A549 (cell line): ENCODE data around the gene CETN2. TPM values are rescaled to one million over a fixed set of nuclear protein-coding genes. Genes with fewer than 3 reads are reported as not detected.
A peak's percentile ranks its signal among the peaks of the same experiment; 100 is the strongest.

Experiments
- ATAC-seq, 2 experiments: fragments of 200-7000 bp in 1 of 2; fragments of >200 bp in 1 of 2; cut with Nextera tagmentation in 1 of 2; cut with Tn5 transposase in 1 of 2; 3 replicates each; pipeline versions ENCODE4 v1.8.0 to v1.9.1; 2018 to 2020; ENCODE audit warnings: mild to moderate bottlenecking in 1 of 2, moderate library complexity in 1 of 2
- CTCF ChIA-PET: fragments of 300-600 bp; sonication (Branson Sonifier 250); formaldehyde crosslinking; extraction: SDS; loops from one replicate; lab custom pipeline; 2021; ENCODE audit warnings: antibody characterized with exemption, inconsistent platforms; lab: Yijun Ruan, JAX
- POLR2A ChIA-PET: fragments of 350-600 bp; formaldehyde crosslinking; extraction: SDS; loops from one replicate; lab custom pipeline; 2021; ENCODE audit warnings: antibody characterized with exemption, inconsistent platforms; lab: Yijun Ruan, JAX
- DNase-seq, 2 experiments: peaks; one replicate each; pipeline versions ENCODE4 v3.0.0 to v3.0.0-alpha.2; 2011 to 2016; ENCODE audit warnings: low read depth in 1 of 2, low spot score in 1 of 2
- FAIRE-seq: peaks from 2 replicates; lab custom pipeline; 2011; peaks lifted over from hg19 to GRCh38; lab: Jason Lieb, UNC
- H3K27ac ChIP-seq, 2 experiments: fragments of >200 bp; sonication (Bioruptor Twin); formaldehyde crosslinking; 3 replicates each; pipeline ENCODE4 v1.5.1; 2016 to 2017
- H3K4me1 ChIP-seq: fragments of >200 bp; sonication (Bioruptor Twin); formaldehyde crosslinking; 3 replicates; pipeline ENCODE4 v1.6.1; 2016
- H3K4me2 ChIP-seq: fragments of >200 bp; sonication (Bioruptor Twin); formaldehyde crosslinking; 3 replicates; pipeline ENCODE4 v1.6.1; 2016
- H3K4me3 ChIP-seq: fragments of >200 bp; sonication (Bioruptor Twin); formaldehyde crosslinking; 3 replicates; pipeline ENCODE4 v1.5.1; 2016
- H3K9me3 ChIP-seq: fragments of >200 bp; sonication (Bioruptor Twin); formaldehyde crosslinking; 3 replicates; pipeline ENCODE4 v1.6.1; 2016
- ATOH8 ChIP-seq: fragments of 250-450 bp; sonication (Bioruptor Pico); IDR thresholded peaks from 2 replicates; pipeline ENCODE4 v1.5.0; 2020; ENCODE audit warnings: low read depth, mild to moderate bottlenecking, moderate library complexity
- CBX2 ChIP-seq: fragments of 200-600 bp; sonication (generic); IDR thresholded peaks from 2 replicates; pipeline ENCODE4 v1.6.1; 2016; ENCODE audit warnings: low read depth, mild to moderate bottlenecking, borderline replicate concordance
- CBX8 ChIP-seq: fragments of 200-600 bp; sonication (generic); IDR thresholded peaks from 2 replicates; pipeline ENCODE4 v1.6.1; 2016
- CHD4 ChIP-seq: fragments of 200-600 bp; sonication (generic); IDR thresholded peaks from 2 replicates; pipeline ENCODE4 v1.6.1; 2016; ENCODE audit warnings: antibody characterized with exemption, mild to moderate bottlenecking, borderline replicate concordance
- EHF ChIP-seq: fragments of 250-450 bp; sonication (Bioruptor Pico); IDR thresholded peaks from 2 replicates; pipeline ENCODE4 v1.5.0; 2020; ENCODE audit warnings: mild to moderate bottlenecking
- EHMT2 ChIP-seq: fragments of 200-600 bp; sonication (generic); IDR thresholded peaks from 2 replicates; pipeline ENCODE4 v1.6.1; 2016; ENCODE audit warnings: antibody characterized with exemption, low read depth, mild to moderate bottlenecking, moderate library complexity
- EP300 ChIP-seq, 2 experiments: fragments of >200 bp; sonication (Bioruptor Twin); formaldehyde crosslinking; IDR thresholded peaks; 2 replicates in 1 of 2; 3 replicates in 1 of 2; pipeline ENCODE4 v1.6.1; 2016 to 2017
- HDAC2 ChIP-seq: fragments of 200-600 bp; sonication (generic); IDR thresholded peaks from 2 replicates; pipeline ENCODE4 v1.6.1; 2016
- HES2 ChIP-seq: fragments of >200 bp; sonication (Bioruptor Twin); formaldehyde crosslinking; IDR thresholded peaks from 2 replicates; pipeline ENCODE4 v1.6.1; 2016
- HEYL ChIP-seq: fragments of 250-450 bp; sonication (Bioruptor Pico); IDR thresholded peaks from 2 replicates; pipeline ENCODE4 v1.8.0; 2021; ENCODE audit warnings: mild to moderate bottlenecking, moderate library complexity
- HOXA7 ChIP-seq: fragments of 250-450 bp; sonication (Bioruptor Pico); IDR thresholded peaks from 2 replicates; pipeline ENCODE4 v1.5.0; 2020; ENCODE audit warnings: mild to moderate bottlenecking, moderate library complexity
- HOXB13 ChIP-seq: fragments of 250-450 bp; sonication (Bioruptor Pico); IDR thresholded peaks from 2 replicates; pipeline ENCODE4 v1.5.0; 2020; ENCODE audit warnings: low read depth, mild to moderate bottlenecking, moderate library complexity
- HOXB5 ChIP-seq: fragments of 250-450 bp; sonication (Bioruptor Pico); IDR thresholded peaks from 2 replicates; pipeline ENCODE4 v1.5.0; 2020; ENCODE audit warnings: mild to moderate bottlenecking, moderate library complexity
- JUN ChIP-seq, 2 experiments: fragments of >200 bp; sonication (Bioruptor Twin); formaldehyde crosslinking; IDR thresholded peaks; 2 replicates in 1 of 2; 3 replicates in 1 of 2; pipeline ENCODE4 v1.6.1; 2016 to 2017
- KDM1A ChIP-seq: fragments of 200-600 bp; sonication (generic); IDR thresholded peaks from 2 replicates; pipeline ENCODE4 v1.6.1; 2016; ENCODE audit warnings: low read depth, mild to moderate bottlenecking
- MAFK ChIP-seq: fragments of 450-650 bp; IDR thresholded peaks from 2 replicates; pipeline ENCODE4 v1.6.1; 2014; ENCODE audit not compliant: partially characterized antibody
- MAZ ChIP-seq: fragments of 150-350 bp; IDR thresholded peaks from 2 replicates; pipeline ENCODE4 v1.6.1; 2014; ENCODE audit warnings: antibody characterized with exemption, low read depth, low read length, borderline replicate concordance
- NR3C1 ChIP-seq: fragments of >200 bp; sonication (Bioruptor Twin); formaldehyde crosslinking; IDR thresholded peaks from 3 replicates; pipeline ENCODE4 v1.6.1; 2017
- PBX3 ChIP-seq: IDR thresholded peaks from 2 replicates; pipeline ENCODE4 v1.6.1; 2012
- POLR2A ChIP-seq: IDR thresholded peaks from 2 replicates; pipeline ENCODE4 v1.6.1; 2012; ENCODE audit warnings: mild to moderate bottlenecking, low read length
- RAD21 ChIP-seq, 2 experiments: fragments of >200 bp in 1 of 2; sonication (Bioruptor Twin) in 1 of 2; formaldehyde crosslinking in 1 of 2; IDR thresholded peaks in 1 of 2; conservative IDR thresholded peaks in 1 of 2; 2 replicates in 1 of 2; 3 replicates in 1 of 2; pipeline ENCODE4 v1.6.1; 2012 to 2018; ENCODE audit warnings: inconsistent platforms in 1 of 2
- RCOR1 ChIP-seq: fragments of 150-350 bp; IDR thresholded peaks from 2 replicates; pipeline ENCODE4 v1.6.1; 2014; ENCODE audit warnings: antibody characterized with exemption, low read length, low read depth
- SREBF2 ChIP-seq: fragments of 450-650 bp; IDR thresholded peaks from 2 replicates; pipeline ENCODE4 v1.6.1; 2014; ENCODE audit warnings: mild to moderate bottlenecking, moderate library complexity
- TFCP2L1 ChIP-seq: fragments of 250-450 bp; sonication (Bioruptor Pico); IDR thresholded peaks from 2 replicates; pipeline ENCODE4 v1.5.0; 2021; ENCODE audit warnings: mild to moderate bottlenecking
- ZFP36 ChIP-seq: fragments of 450-650 bp; IDR thresholded peaks from 2 replicates; pipeline ENCODE4 v1.6.1; 2014; ENCODE audit warnings: borderline replicate concordance; ENCODE audit not compliant: partially characterized antibody
- ZNF302 ChIP-seq: fragments of 250-450 bp; sonication (Bioruptor Pico); IDR thresholded peaks from 2 replicates; pipeline ENCODE4 v1.9.0; 2021; ENCODE audit warnings: inconsistent platforms, mild to moderate bottlenecking, moderate library complexity
- WGBS: methylation state at CpG from one replicate; pipeline ENCODE4 v1.1.6; 2017; ENCODE audit errors: missing lambda C conversion rate; 5-methylcytosine and 5-hydroxymethylcytosine counted together
- polyA plus RNA-seq, 4 experiments: library from polyadenylated mRNA; depleted of rRNA in 3 of 4; stranded (reverse); fragments of >200 nt; fragmentation: RNase III in 1 of 4; extraction: RNeasy Plus Mini Kit Qiagen cat#74134 plus additional on column Dnase treatment in 1 of 4; gene quantifications; 2 replicates in 3 of 4; 3 replicates in 1 of 4; pipeline ENCODE4 v1.2.3, GENCODE V29; 2011 to 2017

CETN2 gene
- polyA plus RNA-seq, 2 of the 4 experiments (the other 2 are of a cell fraction): 69.2 to 82.6 TPM

- 100% methylated on average over 5 of the region's 5 CpGs for WGBS
- no peak overlapping the region for H3K4me3 ChIP-seq
- FAIRE-seq (no peak), DNase-seq (no peak), ATAC-seq (no peak)
- ChIA-PET POLR2A (no interaction called here), CTCF (interaction anchor here (3.3 kb wide), 1 partner anchor 11 kb away, joined by 13 read pairs; no protein-coding TSS in a partner anchor)
- H3K9me3 ChIP-seq: no peaks in the 10 kb centered on the region
- no peak overlapping the region for H3K4me2 ChIP-seq
- TF ChIP-seq SREBF2 (no peak), ZFP36 (peak; percentile 18)
- H3K4me1 ChIP-seq: peaks cover 6% of the 10 kb centered on the region; the same call in 1 of the 3 replicates
- no peak overlapping the region for H3K27ac ChIP-seq
Measured at GRCh38 chrX:152832520-152832919, 2.0 kb upstream of the CETN2 start.

GRCh38 chrX:152831391-152831790 lies 834 bp upstream of the CETN2 start:
- peak overlapping the region; percentile 88 for H3K4me2 ChIP-seq
- no peaks in the 10 kb centered on the region for H3K9me3 ChIP-seq
- CTCF ChIA-PET: interaction anchor here (1.0 to 2.5 kb wide), 3 partner anchors 11 to 94 kb away, joined by 3 to 11 read pairs (median 4); no protein-coding TSS in a partner anchor
- no peak for DNase-seq
- WGBS: 8% methylated on average over 9 of the region's 10 CpGs
- TF ChIP-seq KDM1A (no peak), HES2 (no peak), EP300 (IDR thresholded peaks at IDR 0.05) (no peak), RAD21 (conservative IDR thresholded peaks at IDR 0.05 in 1 of 2, IDR thresholded peaks at IDR 0.05 in 1 of 2) (no peak), HOXB13 (CRISPR knock-in tag) (no peak), POLR2A (no peak), MAZ (no peak), HDAC2 (no peak), EHF (CRISPR knock-in tag) (no peak), HOXA7 (CRISPR knock-in tag) (no peak), JUN (IDR thresholded peaks at IDR 0.05) (no peak), ZNF302 (no peak)
- TF ChIP-seq, all 56 proteins: peak for 0
- peaks cover 6% of the 10 kb centered on the region; the same call in 1 of the 3 replicates for H3K4me1 ChIP-seq
- POLR2A ChIA-PET: interaction anchor here (1.2 kb wide), 1 partner anchor 15 kb away, joined by 3 read pairs; no protein-coding TSS in a partner anchor
- H3K27ac ChIP-seq: peak overlapping the region; percentile 82 to 94
- ATAC-seq (peak in 1 of 2 experiments; percentile 10; a peak in 2 of 6 replicates), FAIRE-seq (no peak)
- peak overlapping the region; percentile 78 for H3K4me3 ChIP-seq

- H3K4me3 ChIP-seq: no peak overlapping the region
- 46% methylated on average over 7 of the region's 7 CpGs for WGBS
- H3K27ac ChIP-seq: no peak overlapping the region
- FAIRE-seq: no peak
- no peak for TF ChIP-seq MAFK
- no peak for TF ChIP-seq ATOH8
- TF ChIP-seq JUN (IDR thresholded peaks at IDR 0.05): no peak
- TF ChIP-seq PBX3: no peak
- no peak for TF ChIP-seq SREBF2
- TF ChIP-seq CBX8: no peak
- no peak for TF ChIP-seq HEYL (CRISPR knock-in tag)
- TF ChIP-seq NR3C1: no peak
- no peaks in the 10 kb centered on the region for H3K4me1 ChIP-seq
- DNase-seq: no peak
- CTCF ChIA-PET: interaction anchor here (0.6 to 1.2 kb wide), 3 partner anchors 8 to 847 kb away, joined by 3 to 4 read pairs (median 4); no protein-coding TSS in a partner anchor
- peak in 1 of 2 experiments; percentile 21; a peak in 2 of 6 replicates for ATAC-seq
- POLR2A ChIA-PET: no interaction called here
- no peak overlapping the region for H3K4me2 ChIP-seq
- H3K9me3 ChIP-seq: no peaks in the 10 kb centered on the region
Measured at GRCh38 chrX:152824841-152825374, 5.6 kb downstream of the CETN2 start.

- ATAC-seq (peak; percentile 20 to 54; a peak in 4 of 6 replicates), DNase-seq (no peak), FAIRE-seq (no peak)
- POLR2A ChIA-PET: no interaction called here
- H3K4me1 ChIP-seq: no peaks in the 10 kb centered on the region
- no peaks in the 10 kb centered on the region for H3K9me3 ChIP-seq
- TF ChIP-seq TFCP2L1 (CRISPR knock-in tag): no peak
- no peak for TF ChIP-seq JUN (IDR thresholded peaks at IDR 0.05)
- no peak for TF ChIP-seq ATOH8
- TF ChIP-seq ZFP36: no peak
- no peak for TF ChIP-seq CBX2
- no peak for TF ChIP-seq CHD4
- TF ChIP-seq HEYL (CRISPR knock-in tag): no peak
- no peak for TF ChIP-seq RCOR1
- no peak for TF ChIP-seq PBX3
- no peak for TF ChIP-seq MAFK
- TF ChIP-seq EHMT2: no peak
- TF ChIP-seq HOXA7 (CRISPR knock-in tag): no peak
- no peak for TF ChIP-seq HOXB5 (CRISPR knock-in tag)
- no peak overlapping the region for H3K4me2 ChIP-seq
- CTCF ChIA-PET: no interaction called here
- H3K27ac ChIP-seq: no peak overlapping the region
- H3K4me3 ChIP-seq: no peak overlapping the region
- WGBS: 51% methylated on average over 6 of the region's 6 CpGs
Measured at GRCh38 chrX:152823657-152824056, 6.9 kb downstream of the CETN2 start.
